ENCODE measurements around the gene C1QBP.

DNA sequence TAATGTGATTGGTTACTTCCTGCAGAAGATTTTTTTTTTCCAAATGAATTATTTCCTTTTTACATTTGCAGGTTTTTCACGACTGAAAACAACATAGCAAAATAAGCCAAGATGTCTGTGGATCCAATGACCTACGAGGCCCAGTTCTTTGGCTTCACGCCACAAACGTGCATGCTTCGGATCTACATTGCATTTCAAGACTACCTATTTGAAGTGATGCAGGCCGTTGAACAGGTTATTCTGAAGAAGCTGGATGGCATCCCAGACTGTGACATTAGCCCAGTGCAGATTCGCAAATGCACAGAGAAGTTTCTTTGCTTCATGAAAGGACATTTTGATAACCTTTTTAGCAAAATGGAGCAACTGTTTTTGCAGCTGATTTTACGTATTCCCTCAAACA lies 49.8 kb upstream of the C1QBP start:
- TF ChIP-seq, protein P1, sequence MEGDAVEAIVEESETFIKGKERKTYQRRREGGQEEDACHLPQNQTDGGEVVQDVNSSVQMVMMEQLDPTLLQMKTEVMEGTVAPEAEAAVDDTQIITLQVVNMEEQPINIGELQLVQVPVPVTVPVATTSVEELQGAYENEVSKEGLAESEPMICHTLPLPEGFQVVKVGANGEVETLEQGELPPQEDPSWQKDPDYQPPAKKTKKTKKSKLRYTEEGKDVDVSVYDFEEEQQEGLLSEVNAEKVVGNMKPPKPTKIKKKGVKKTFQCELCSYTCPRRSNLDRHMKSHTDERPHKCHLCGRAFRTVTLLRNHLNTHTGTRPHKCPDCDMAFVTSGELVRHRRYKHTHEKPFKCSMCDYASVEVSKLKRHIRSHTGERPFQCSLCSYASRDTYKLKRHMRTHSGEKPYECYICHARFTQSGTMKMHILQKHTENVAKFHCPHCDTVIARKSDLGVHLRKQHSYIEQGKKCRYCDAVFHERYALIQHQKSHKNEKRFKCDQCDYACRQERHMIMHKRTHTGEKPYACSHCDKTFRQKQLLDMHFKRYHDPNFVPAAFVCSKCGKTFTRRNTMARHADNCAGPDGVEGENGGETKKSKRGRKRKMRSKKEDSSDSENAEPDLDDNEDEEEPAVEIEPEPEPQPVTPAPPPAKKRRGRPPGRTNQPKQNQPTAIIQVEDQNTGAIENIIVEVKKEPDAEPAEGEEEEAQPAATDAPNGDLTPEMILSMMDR (IDR thresholded peaks at IDR 0.05) = no peak
- TF ChIP-seq POLR2AphosphoS5 (IDR thresholded peaks at IDR 0.05; ENCODE audit: low read depth, low read length) (no peak), SIN3A (IDR thresholded peaks at IDR 0.05; ENCODE audit: borderline replicate concordance, insufficient read depth, low read depth, low read length) (no peak), TCF7L2 (IDR thresholded peaks at IDR 0.05; ENCODE audit: low read depth, low read length) (no peak)
- TF ChIP-seq, protein P2, sequence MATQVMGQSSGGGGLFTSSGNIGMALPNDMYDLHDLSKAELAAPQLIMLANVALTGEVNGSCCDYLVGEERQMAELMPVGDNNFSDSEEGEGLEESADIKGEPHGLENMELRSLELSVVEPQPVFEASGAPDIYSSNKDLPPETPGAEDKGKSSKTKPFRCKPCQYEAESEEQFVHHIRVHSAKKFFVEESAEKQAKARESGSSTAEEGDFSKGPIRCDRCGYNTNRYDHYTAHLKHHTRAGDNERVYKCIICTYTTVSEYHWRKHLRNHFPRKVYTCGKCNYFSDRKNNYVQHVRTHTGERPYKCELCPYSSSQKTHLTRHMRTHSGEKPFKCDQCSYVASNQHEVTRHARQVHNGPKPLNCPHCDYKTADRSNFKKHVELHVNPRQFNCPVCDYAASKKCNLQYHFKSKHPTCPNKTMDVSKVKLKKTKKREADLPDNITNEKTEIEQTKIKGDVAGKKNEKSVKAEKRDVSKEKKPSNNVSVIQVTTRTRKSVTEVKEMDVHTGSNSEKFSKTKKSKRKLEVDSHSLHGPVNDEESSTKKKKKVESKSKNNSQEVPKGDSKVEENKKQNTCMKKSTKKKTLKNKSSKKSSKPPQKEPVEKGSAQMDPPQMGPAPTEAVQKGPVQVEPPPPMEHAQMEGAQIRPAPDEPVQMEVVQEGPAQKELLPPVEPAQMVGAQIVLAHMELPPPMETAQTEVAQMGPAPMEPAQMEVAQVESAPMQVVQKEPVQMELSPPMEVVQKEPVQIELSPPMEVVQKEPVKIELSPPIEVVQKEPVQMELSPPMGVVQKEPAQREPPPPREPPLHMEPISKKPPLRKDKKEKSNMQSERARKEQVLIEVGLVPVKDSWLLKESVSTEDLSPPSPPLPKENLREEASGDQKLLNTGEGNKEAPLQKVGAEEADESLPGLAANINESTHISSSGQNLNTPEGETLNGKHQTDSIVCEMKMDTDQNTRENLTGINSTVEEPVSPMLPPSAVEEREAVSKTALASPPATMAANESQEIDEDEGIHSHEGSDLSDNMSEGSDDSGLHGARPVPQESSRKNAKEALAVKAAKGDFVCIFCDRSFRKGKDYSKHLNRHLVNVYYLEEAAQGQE (IDR thresholded peaks at IDR 0.05; ENCODE audit: insufficient read depth in 1 of 2, low read depth in 2 of 2, low read length in 1 of 2) = no peak

Data from Panc1 (cell line).